ENCODE results near the gene OLFML2B. TPM values are rescaled to one million over a fixed set of nuclear protein-coding genes. Genes with fewer than 3 reads are reported as not detected.
"Not testable (repeated sequence)": the region's sequence is repeated elsewhere in the genome, so short reads cannot be mapped to it uniquely, and the experiment has no call there.

OLFML2B gene
- total RNA-seq, 1 donor from 2014 or later: not detected

GRCh38 chr1:162038624-162039023, 15.0 kb upstream of the OLFML2B start:
- intact Hi-C loops (cut with micrococcal nuclease): loop anchor here (10.0 kb wide), 1 partner anchor 554 kb away; no protein-coding TSS in a partner anchor

DNA sequence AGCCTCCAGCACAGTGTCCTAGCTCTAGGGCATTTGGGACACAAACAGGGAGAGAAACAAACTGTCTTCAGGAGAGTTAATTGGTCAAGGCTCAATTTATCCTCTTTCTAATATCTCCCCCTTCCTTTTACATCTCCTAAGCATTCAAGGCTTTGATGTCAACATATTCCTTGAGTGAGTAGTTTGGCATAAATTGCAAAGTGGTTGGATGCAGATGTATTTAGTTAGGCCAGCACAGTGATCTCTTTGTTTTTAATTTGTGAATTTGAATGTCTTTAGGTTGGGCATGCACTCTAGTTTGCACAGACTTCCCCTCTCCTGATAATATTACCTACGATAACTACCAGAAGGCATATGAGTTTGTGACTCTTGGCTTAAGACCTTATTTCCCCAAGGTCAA, 12.5 kb upstream of the OLFML2B start:
- intact Hi-C loops (cut with micrococcal nuclease): loop anchor here (2.0 to 10.0 kb wide), 2 partner anchors 171 to 551 kb away; no protein-coding TSS in a partner anchor

DNA sequence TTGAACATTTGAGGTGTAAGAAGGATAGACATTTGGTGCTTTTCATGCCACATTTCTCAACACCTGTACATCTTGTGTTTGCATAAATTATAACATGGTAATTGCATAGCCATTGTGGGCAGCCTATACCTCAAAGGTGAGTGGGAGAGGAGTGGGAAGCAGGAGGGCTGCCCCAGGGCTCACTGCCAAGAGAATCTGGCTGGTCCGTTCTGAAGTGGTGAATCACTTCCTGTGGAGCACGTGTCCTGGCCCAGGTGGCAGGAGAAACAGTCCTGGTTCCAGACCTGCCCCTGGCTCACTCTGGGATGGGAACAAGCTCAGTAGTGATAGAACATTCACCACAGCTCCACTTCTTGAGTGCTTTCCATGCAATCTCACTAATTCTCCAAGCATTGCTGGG, 11.6 kb upstream of the OLFML2B start:
- intact Hi-C loops (cut with micrococcal nuclease): loop anchor here (10.0 kb wide), 1 partner anchor 550 kb away; no protein-coding TSS in a partner anchor

GRCh38 chr1:162033428-162033827, 9.8 kb upstream of the OLFML2B start:
- intact Hi-C loops (cut with micrococcal nuclease): loop anchor here (10.0 kb wide), 1 partner anchor 549 kb away; no protein-coding TSS in a partner anchor

DNA sequence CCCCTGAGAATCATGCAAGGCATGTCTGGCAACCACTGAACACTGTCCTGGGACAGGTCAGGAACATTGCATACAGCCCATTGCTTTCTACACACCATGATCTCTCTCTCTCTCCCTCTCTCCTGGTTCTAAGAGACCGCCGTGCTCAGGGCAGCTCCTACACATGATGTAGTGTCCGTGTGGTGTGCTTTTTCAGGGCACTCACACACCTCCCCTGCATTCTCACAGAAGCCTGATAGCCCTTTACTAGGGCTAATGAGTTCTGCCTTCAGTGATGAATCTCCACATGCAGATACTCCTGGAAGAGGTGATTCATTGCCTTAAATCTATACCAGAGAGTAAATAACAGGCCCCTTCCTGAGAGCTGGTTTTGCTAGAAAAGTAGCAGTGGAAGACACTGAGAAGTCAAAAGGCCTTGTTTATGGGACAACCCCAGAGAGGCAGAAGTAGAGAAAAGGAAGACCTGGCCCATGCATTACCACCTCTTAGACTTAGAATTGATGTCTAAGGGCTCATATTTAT, 7.2 kb upstream of the OLFML2B start:
- intact Hi-C loops (cut with micrococcal nuclease): loop anchor here (10.0 kb wide), 1 partner anchor 546 kb away; no protein-coding TSS in a partner anchor

- intact Hi-C loops (cut with micrococcal nuclease): no loop called here
Observed at GRCh38 chr1:162029157-162029556, 5.5 kb upstream of the OLFML2B start.

- intact Hi-C loops (cut with micrococcal nuclease): no loop called here
Observed at GRCh38 chr1:162028726-162029125, 5.1 kb upstream of the OLFML2B start.

DNA sequence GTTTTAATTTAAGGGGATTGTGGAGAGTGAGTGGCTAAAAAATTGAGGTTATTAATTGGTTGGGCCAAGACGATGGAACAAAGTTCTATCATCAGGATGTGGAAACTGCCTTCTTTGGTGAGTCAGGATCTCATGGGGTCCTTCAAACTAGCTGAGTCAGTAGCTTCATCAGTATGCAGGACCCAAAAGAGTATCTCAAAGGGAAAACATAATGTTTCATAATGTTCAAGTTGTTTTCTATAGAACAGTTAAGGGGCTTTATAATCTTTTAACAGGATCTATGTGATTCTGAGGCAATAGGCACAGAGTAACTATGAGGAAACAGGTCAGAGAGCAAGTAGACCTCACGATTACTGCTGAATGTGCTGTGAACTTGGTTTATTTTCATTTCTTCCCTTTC, 3.2 kb upstream of the OLFML2B start:
- intact Hi-C loops (cut with micrococcal nuclease): no loop called here

DNA sequence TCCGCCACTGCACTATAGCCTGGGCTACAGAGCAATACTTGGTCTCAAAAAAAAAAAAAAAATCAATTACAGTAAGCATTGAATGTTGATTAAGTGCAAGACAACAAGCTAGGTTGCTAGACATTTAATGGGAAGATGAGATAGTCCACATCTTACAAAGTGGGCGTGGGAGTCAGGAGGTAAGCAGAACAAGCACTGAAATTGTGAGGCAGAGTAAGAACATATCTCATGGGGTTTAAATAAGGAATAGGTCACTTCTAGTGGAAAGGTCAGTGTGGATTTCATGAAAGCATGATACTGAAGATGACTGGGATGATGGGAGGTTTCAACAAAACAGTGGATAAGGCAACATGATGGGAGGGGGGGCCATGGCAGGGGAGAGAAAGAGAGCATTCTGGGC, 1.9 kb upstream of the OLFML2B start:
- intact Hi-C loops (cut with micrococcal nuclease): no loop called here

- intact Hi-C loops (cut with micrococcal nuclease): loop anchor here (5.0 kb wide), 2 partner anchors 96 to 161 kb away; no protein-coding TSS in a partner anchor
Observed at GRCh38 chr1:162023181-162023546, 505 bp downstream of the OLFML2B start.

DNA sequence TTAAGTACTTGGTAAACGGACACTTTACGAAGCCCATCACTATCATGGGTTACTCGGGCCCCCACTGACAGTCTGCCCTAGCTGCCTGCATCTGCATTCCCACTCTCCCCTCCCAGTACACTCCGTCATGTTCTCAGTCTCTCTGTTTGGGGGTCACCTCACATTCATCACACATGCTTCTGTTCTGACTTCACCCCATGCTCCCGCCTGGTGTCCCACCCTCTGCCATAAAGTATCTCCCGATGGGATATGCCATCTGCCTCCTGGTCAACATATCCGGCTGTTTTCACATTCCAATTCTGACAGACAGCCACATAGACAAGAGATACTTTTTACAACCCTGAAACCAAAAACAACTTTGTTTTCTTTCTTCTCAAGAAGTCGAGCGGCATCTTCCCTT, 1.0 kb downstream of the OLFML2B start:
- intact Hi-C loops (cut with micrococcal nuclease): loop anchor here (5.0 kb wide), 2 partner anchors 95 to 160 kb away; no protein-coding TSS in a partner anchor

DNA sequence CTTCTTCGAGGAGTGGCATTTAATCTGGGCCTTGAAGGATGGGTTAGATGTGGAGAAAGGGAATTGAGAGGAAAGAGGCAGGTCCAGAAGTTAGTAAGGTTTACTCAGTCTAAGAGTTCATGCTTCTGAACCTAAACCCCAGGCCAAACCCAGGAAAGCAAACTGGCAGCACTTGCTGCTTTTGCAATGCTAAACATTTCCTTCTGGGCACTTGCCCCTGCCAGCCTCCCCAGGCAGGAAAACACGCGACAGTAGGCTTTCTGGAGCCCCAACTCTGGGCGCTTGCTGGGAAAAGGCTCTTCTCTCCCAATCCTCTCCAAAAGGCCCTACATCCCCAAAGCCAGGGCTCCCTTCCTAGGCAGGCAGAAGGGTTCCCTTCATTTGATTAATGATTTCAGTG, 2.5 kb downstream of the OLFML2B start:
- intact Hi-C loops (cut with micrococcal nuclease): loop anchor here (5.0 kb wide), 2 partner anchors 94 to 159 kb away; no protein-coding TSS in a partner anchor

DNA sequence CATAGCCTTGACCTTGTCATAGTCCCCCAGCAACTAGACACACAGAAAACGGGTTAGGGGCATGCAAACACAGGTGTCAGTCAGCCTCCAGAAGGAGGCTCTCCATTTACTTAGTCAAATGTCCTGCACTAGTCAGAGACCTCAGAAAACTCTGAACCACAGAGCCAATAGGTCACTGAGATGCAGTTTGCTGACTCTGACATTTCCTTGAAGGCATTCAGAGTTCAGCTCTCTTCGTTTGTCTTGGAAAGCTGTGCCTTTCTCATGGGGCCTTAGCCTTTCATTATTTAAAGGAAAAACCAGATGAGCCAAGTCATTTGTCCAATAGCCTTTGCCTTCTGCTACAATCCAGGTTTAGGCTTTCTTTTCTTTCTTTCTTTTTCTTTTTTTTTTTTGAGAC, 3.5 kb downstream of the OLFML2B start:
- intact Hi-C loops (cut with micrococcal nuclease): loop anchor here (5.0 kb wide), 2 partner anchors 93 to 158 kb away; no protein-coding TSS in a partner anchor

DNA sequence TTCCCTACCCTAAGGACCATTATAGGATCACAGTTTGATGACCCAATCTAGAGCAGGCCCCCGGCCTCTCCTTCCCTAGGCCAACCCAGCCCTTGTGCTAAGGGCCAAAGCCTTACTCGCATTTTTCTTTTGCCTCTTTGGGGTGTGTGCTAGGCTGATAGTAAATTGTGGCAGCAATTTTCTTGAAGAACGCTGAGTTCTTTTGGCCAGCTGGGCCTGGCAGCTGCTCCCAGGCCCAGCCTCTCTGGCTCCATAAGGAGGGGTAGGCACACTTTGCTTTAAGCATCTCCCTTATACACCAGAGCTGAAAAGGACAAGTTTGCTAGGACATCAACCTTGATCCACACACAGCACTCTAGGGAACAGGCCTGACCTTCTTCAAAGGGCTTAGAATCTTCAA, 4.2 kb downstream of the OLFML2B start:
- intact Hi-C loops (cut with micrococcal nuclease): no loop called here

GRCh38 chr1:162019006-162019405, 4.7 kb downstream of the OLFML2B start:
- intact Hi-C loops (cut with micrococcal nuclease): no loop called here

GRCh38 chr1:162018418-162018817, 5.3 kb downstream of the OLFML2B start:
- intact Hi-C loops (cut with micrococcal nuclease): no loop called here

- intact Hi-C loops (cut with micrococcal nuclease): not testable (repeated sequence)
Observed at GRCh38 chr1:162017791-162018190, 5.9 kb downstream of the OLFML2B start.

DNA sequence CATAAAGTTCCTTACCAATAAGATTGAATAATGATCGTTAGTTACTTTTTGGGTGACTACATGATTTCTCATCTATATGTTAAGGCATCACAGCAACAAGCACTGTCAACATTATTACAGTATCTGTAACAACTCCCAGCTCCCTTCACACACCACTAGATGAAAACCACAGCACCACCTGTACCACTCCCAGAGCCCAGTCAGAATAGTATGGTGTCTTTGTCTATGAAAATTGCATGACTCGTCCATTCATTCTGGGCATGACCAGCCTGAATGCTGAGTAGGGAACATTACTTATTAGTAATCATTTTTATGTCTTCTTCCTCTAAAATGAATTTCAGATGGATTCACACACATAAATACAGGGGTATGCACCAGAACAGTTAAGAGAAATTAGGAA, 7.0 kb downstream of the OLFML2B start:
- intact Hi-C loops (cut with micrococcal nuclease): no loop called here

- intact Hi-C loops (cut with micrococcal nuclease): no loop called here
Observed at GRCh38 chr1:162015196-162015595, 8.5 kb downstream of the OLFML2B start.

GRCh38 chr1:162014202-162014601, 9.5 kb downstream of the OLFML2B start:
- intact Hi-C loops (cut with micrococcal nuclease): no loop called here

DNA sequence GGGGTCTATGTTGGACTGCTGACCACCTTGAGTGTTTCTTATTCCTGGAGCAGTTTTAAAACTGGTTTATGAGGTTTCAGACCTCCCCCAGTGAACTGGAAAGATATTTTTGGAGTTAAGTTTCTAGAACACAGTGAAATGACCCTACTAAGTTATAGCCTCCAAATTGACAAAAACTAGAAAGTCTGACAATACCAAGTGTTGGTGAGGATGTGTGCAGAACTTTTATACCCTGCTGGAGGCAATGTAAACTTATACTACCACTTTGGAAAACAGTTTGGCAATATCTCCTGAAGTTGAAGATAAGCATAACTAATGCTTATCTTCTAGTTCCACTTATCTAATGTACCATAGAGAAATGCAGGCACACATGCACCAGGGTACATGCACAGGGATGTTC, 10.4 kb downstream of the OLFML2B start:
- intact Hi-C loops (cut with micrococcal nuclease): no loop called here

- intact Hi-C loops (cut with micrococcal nuclease): no loop called here
Observed at GRCh38 chr1:162011337-162012012, 12.2 kb downstream of the OLFML2B start.

GRCh38 chr1:162010175-162010506, 13.5 kb downstream of the OLFML2B start:
- intact Hi-C loops (cut with micrococcal nuclease): no loop called here
